GM18517 (cell line): ENCODE results near the gene XYLT2.

ENCODE experiments used
- ATAC-seq: cut with Tn5 transposase; IDR thresholded peaks from one replicate; pipeline ENCODE4 v1.9.1; 2021; ENCODE audit warnings: mild to moderate bottlenecking, moderate library complexity; ENCODE audit not compliant: unreplicated experiment

Gene XYLT2

DNA sequence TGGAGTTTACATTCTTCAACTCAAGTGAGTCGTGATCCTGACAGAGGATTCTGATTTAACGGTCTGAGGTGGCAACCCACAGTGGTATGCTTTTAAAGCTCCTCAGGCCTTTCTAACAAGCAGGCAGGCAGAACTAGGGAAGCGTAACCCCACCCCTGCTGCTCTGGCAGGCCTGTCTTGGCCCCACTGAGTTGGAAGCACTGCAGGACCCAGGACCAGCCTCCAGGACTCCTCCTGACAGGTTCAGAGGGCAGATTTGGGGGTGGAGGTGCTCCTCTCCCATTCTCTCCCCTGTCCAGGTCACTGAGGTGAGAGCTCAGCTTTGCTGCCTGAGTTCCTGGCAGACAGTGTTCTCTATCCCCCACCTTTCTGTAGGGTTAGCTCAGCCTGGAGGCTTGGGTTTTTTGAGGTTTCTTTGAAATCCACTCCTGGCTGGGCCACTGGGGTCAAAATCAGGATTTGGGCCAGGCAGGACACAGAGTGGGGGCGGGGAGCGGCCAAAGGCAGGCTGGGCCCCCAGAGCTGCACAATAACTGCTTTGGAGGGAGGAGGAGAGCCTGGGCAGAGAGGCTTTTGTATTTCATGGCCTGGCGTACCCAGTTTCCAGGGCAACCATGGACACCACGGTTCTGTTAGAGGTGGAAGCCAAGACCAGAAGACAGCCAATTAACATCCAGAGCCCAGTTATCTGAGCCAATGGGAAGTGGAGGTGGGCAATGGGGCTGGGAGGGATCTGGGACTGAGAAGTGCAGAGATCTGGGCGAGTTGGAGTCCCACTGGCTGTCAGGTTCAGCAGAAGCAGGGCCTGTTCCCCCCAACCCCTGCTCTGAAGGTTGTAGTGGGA lies 17.5 kb downstream of the XYLT2 start:
- no peak for ATAC-seq

DNA sequence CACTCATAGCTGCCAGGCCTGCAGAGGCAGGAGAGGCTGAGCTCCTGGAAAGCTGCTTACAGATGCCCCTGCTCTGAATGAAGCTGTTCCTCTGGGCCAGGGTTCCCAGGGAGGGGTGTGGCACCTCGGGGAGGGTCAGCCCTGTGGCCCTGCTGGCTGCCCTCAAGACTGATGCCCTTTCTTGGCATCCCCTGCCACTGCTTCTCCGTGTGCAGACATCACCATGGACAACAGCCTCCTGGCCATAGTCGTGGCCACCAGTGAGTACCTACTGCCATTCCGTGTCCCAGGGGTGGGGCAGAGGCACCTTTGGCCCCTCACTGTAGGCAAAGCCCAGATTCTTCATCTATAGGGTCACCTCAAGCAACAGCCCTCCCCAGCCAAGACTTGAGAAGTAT lies 18.1 kb downstream of the XYLT2 start:
- ATAC-seq = no peak

DNA sequence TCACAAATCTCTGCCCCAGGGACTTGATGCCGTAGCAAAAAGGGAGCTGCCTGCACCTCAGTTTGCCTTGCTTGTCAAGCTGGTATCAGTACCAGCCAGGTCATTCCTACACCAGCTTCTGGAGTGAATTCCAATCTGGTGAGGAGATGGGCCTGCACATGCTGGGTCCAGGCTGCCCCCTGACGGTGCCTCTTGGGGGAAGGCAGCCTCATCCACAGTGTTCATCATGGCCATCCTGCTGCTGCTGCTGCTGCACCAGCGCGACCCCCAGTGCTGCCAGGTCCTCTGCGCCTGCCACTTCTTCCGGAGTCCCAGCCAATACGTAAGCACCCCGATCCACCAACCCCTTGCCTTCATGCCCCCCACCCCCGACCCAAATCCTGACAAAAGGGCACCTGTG lies 18.8 kb downstream of the XYLT2 start:
- ATAC-seq = no peak

DNA sequence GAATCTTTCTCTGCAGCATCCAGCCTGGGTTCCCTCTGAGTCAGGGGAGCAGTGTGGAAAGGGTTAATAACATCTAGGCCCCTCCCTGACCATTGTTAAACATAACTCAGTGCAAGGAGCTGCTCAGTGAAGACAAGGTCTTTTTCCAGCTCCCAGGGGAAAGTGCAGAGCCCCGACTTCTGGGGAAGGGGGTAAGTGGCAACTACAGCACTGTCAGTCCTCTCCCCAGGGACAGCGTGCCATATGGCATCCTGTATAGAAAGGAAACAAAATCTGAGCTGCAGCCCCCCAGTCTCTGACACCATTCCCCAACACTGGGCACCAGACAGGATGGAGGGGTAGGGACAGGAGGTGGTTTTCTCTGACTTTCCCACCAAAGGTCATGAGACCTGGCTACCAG lies 19.2 kb downstream of the XYLT2 start:
- no peak for ATAC-seq

DNA sequence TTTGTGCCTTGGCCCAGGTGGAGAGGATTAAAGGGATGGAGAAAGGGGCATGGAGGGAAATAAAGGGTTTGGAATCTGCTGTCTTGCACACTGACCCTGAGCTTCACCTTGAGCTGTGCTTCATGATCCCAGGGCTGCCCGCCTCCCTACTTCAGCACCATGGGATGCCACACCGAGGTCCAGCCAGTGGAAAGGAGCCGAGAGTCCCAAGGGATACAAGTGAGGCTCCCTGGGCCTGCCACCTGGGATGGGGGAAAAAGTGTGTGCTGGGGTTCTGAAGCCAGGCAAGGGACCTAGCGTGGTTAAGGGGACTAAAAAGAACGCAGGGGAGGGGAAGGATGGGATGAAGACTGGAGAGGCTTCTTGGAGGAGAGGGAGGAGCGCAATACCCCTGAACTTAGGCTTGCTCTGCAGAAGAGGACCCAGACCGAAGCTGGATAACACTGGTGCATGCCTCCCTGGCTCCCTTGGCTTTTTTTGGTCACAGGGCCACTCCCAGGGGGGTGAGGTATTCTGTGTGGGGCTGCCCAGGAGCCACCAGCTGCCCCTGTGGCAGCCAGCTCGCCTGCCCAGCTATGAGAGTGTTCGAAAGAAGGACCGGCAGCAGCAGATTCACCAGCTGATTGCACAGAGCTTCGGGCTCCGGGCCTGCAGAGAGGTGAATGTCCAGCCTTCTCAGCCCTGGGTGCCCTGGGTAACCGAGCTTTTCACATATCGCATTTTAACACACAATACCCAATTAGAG lies 19.9 kb downstream of the XYLT2 start:
- ATAC-seq = no peak

DNA sequence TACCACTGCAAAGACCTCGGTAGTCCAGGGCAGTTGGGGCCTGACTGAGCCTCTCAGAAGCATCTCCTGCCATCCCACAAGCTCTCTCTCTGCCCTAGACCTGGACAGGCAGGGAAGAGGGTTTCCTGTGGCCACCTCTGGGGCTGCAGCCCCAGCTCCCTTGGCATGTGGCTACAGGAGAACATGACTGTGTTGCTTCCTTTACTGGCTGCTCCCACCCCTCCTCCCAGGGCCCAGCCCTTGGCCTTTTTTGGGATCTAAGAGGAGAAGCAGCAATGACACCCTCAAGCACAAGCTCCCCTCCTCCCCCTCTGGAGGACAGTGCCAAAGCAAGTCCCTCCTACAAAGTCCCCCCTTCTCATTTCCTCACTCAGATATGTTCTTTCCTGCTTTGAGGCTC lies 21.5 kb downstream of the XYLT2 start:
- ATAC-seq = no peak

DNA sequence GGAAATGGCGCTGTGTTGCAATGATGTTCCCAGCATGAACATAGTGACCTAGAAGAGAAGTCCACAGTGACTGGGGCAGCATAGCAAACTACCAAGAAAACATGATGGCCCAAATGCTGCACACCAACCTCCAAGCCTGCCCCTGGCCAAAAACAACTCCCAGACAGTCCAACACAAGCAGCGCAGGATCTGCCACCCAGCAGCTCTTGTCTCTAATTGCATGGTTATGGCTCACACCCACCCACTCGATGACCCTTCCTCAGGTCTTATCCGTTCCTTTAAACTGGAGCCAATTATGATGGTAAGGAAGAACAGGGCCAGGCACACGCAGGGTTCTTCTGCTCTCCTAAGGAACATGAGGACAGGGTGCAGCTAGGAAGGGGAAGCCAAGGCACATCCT lies 24.1 kb downstream of the XYLT2 start:
- ATAC-seq = no peak

DNA sequence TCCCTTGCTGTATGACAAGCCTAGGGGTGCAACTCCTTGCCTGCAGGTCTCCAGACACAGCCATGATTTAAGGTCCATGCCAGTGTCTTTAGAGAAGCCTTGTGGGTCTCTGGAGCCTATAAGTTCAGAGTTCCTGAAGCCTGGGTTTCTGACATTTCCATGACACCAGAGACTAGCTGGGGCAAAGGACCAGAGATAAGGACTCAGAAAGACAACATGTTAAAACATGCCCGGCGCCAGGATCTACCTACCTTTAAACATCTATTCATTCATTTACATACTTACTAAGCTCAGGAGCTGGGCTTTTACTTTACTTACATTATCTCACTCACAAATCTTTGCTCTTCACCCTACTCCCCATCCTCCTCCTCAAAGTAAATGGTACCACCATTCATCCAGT lies 25.6 kb downstream of the XYLT2 start:
- ATAC-seq = no peak

DNA sequence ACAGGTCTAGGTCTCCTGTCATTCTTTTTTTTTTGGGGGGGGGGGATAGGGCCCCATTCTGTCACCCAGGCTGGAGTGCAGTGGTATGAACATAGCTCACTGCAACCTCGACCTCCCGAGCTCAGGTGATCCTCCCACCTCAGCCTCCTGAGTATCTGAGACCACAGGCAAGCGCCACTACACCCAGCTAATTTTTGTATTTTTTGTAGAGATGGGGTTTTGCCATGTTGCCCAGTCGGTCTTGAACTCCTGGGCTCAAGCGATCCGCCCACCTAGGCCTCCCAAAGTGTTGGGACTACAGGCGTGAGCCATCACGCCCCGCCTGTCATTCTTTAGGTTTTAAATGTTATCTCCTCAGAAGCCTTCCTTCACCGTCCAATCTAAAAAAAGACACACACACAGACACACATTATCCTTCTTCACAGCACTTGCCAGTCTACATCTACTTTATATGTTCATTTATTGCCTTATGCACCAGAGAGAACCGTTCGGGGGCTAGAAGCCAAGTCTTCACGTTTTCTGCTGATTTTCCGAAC lies 26.4 kb downstream of the XYLT2 start:
- no peak for ATAC-seq

DNA sequence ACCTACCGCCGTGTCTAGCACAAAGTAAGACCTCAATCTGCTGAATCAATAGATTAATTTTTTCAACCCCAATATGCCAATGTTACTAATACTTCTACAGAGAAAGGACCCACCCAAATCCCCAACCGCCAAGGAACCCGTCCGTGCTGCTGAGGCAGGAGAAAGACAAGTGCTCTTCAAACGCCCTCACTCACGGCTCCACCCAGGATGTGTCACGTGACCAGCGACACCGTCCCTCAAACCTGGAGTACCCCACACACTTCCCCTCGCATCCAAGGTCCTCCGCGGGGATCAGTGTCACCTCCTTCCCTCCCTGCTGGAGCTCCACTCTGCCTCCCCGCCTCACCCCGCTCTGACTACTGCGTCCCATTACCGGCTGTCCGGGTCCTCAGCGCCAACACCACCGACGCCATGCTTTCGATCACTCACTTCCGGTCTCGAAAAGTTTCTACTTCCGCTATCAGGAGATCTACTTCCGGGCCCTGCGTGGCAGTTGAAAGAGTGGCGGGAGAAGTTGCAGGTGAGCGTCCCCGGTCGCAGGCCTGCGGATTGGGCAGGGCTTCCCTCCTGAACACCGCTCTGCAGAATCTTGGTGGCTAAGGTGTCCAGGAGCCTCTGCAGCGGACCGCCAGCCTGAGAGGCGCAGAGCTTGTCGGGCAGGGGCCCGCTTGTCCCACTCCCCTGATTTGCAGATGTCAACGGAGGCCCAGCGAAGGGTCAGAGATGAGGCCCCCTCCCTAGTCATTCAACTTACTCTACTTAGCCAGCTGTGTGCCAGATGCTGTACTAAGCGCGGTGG lies 27.0 kb downstream of the XYLT2 start, which contains the start of the genes EME1 and MRPL27:
Gene EME1, plus strand, starts transcription at position 472 of the 799 bp plus-strand sequence. CDS start 1,980 bp downstream, outside the sequence.
Gene MRPL27, minus strand, starts transcription at position 427 of the 799 bp plus-strand sequence. Its CDS starts 14 bp downstream, at position 413.
- peak; percentile 95 for ATAC-seq

DNA sequence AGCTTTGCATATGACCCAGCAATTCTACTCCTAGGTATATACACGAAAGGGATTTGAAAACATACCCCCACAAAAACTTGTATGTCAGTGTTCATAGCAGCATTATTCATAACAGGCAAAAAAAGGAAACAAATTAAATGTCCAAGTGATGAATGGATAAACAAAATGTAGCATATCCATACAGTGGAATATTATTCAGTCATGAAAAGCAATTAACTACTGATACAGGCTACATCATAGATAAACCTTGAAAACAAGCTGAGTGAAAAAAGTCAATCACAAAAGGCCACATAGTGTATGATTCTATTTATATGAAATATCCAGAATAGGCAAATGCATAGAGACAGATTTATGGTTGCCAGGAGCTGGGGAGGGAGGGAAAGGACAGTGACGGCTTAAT lies 27.8 kb downstream of the XYLT2 start:
- no peak for ATAC-seq

DNA sequence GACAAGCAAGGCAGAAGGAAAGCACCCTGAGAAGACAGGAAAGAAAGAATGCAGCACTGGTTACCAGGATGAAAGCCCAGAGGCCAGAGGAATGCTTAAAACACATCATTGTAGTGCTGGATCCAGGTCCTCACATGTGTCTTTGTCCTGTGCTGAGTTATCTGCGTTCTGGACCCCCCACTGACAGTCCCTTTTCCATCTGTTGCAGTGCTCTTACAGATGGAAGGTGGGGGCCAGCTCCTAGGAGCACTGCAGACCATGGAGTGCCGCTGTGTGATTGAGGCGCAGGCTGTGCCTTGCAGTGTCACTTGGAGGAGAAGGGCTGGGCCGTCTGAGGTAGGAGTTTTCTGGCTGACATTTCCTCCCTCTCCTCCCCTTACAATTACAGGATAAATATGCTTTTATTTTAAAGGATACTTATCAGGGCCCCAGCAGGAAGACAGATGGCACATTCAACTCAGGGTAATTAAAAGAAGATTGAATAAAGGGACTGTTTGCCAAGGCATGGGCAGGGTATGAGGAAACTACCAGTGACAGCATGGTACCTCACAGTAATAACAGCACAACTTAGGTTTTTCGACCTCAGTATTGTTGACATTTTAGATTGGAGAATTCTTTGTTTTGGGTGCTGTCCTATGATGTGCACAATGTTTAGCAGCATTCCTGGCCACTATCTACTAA lies 30.1 kb downstream of the XYLT2 start:
- ATAC-seq = no peak

DNA sequence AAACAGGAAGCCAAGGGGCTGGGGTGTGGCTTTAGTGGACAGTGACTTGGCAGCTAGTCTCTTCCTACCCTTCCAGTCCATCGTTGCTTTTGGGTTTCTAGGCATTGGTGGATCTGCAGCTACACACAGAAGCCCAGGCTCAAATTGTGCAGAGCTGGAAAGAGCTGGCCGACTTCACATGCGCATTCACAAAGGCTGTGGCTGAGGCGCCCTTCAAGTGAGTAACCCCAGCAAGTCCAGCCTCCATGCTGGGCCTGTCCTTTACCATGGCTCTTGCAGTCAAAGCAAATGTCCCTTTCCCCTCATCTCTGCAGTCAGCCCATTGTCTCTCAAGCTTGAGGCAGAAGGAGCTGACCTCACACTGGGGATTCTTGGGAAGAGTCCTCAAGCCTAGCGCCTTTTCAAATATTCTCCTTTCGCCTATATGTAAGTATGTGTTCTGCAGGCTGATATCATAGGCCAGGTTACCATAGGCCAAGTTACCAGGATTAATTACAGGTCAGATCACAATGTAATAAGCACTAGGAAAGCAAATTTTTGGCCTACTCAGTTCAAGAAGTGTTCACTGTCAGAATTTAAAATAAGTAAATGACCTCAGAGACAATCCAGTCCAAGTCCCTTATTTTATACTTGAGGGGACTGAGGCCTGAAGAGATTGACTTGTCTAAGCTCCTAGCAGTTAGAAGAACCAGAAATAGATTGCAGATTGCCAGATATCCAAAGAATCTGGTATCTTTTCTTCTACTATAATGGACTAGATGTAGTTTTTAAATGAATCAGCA lies 33.6 kb downstream of the XYLT2 start:
- no peak for ATAC-seq

DNA sequence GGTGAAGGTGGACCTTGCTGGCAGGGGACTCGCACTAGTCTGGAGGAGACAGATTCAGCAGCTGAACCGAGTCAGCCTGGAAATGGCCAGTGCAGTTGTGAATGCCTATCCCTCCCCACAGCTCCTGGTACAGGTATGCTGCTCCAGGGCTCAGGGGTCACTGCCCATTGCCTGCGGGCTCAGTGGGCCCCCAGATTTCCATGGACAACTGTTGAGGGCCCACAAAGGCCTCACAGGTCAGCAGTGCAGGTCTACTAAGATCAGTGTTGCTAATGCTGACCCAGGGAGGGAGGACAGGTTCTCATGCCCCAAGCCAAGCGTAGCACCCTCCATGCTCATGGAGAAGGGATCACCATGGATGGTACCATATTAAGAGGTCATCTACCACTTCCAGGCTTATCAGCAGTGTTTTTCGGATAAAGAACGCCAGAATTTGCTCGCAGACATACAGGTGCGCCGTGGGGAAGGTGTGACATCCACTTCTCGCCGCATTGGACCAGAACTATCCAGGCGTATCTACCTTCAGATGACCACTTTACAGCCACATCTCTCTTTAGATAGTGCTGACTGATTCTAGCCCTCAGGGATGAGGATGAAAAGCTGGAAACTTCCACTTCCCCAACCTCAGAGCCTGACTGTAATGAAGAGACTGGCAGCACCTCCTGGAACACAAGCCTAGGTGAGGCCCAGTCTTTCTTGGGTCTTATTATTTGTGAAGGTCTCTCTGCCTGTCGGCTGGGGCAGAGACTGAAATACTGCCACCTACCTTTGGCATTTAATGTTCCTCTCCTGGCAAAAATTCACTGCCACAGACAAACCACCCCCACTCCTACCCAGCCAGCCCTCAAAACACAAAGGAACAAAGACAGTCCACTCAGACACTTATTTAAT lies 34.7 kb downstream of the XYLT2 start:
- no peak for ATAC-seq

DNA sequence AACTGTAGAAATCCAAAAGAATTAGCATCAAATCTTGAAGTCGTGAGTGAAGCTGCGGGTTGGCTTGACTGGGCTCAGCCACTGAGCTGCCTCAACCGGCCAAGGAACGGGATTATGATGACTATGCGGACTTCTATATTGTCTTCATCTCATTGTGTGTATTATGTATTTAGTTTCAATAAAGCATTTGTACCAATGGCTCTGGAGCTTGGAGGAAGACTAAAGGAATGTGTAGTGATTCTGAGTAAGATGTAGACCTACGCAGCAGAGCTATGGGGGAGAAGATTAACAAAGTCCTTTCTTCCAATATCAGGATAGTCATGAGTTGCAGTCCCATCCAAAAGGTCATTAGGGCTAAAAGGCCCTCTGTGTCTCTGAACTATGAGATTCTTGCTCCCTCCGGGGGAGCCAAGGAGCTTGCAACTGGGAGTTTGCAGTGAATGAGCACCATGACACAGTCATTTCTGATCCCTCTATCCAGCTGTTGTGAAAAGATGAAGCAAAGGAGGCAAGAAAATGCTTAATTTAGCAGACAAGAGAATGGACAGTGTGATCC lies 35.4 kb downstream of the XYLT2 start:
- ATAC-seq = no peak

DNA sequence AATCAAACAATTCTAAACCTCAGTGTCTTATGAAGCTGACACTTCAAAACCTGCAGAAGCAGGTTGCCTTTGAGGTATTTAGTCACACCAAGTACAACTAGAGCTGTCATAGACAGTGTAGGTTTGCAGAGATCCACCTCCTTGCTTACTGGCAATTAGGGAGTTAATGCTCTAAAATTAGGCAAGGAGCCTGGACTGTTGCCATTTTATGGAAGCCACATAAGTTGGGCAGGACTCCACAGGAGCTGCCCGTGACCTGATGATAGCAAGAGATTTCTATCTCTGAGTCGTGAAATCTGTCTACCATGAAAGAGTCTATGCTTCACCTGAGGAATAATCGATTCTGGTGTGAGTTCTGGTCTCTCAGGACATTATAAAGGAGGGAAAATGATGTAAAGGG lies 36.0 kb downstream of the XYLT2 start:
- no peak for ATAC-seq

DNA sequence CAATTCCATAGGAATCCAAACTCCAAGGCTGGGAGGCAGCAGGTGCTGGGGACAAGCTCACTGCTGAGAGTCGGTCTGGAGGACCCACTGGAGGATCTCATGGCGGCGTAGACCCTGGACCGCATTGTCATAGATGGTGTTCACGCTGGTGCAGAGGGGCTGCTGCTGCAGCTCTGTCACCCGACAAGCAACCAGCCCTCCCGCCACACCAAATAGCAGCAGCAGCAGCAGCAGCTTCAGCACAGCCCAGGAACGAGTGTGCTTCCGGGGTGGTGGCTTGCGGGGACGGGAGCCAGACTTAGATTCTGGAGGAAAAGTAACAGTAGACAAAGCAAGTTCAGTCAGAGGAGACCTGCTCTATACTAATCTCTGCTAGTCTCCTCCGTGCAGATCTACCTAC lies 37.0 kb downstream of the XYLT2 start:
- ATAC-seq = no peak

DNA sequence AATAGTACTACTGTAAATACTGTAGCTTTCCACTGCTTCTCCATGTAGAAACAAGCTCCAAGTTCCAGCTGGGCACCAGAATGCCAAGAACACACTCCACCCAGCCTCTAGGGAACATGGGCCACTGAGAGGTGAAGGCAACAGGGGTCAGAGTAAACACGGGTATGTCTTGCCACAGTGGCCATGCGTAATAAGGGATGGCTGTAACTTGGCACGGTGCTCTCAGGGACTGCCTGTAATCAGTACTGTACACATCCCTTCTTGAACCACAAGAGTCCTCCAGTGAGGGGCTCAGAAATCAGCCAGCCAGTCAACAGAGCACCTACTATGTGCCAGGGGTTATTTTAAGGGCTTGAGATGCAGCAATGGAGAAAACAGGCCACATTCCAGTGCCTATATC lies 40.6 kb downstream of the XYLT2 start:
- no peak for ATAC-seq
